Endothelial cell of umbilical vein (primary cell): ENCODE measurements around the gene ENTR1.

ENCODE experiments used
- EZH2 ChIP-seq: IDR thresholded peaks from 2 replicates; pipeline ENCODE4 v1.6.1; 2012; ENCODE audit warnings: borderline replicate concordance, low read depth, mild to moderate bottlenecking, moderate library complexity, low read length, inconsistent platforms; ENCODE audit not compliant: severe bottlenecking
- JUN ChIP-seq: IDR thresholded peaks from 2 replicates; pipeline ENCODE4 v1.6.1; 2011; ENCODE audit warnings: borderline replicate concordance, low read depth; ENCODE audit not compliant: insufficient read length, insufficient read depth
- MAX ChIP-seq: IDR thresholded peaks from 2 replicates; pipeline ENCODE4 v1.6.1; 2011; ENCODE audit not compliant: insufficient read depth, insufficient read length
- MYC ChIP-seq: IDR thresholded peaks from one replicate; pipeline ENCODE4 v1.6.1; 2011; ENCODE audit warnings: mild to moderate bottlenecking, low read depth, low read length
- POLR2A ChIP-seq: IDR thresholded peaks from 2 replicates; pipeline ENCODE4 v1.6.1; 2012; ENCODE audit warnings: low read depth, mild to moderate bottlenecking, control low read depth, low read length
- POLR2AphosphoS5 ChIP-seq: IDR thresholded peaks from 2 replicates; pipeline ENCODE4 v1.6.1; 2012; ENCODE audit warnings: low read depth, mild to moderate bottlenecking, control low read depth, low read length, moderate library complexity; ENCODE audit not compliant: insufficient read depth
- TF ChIP-seq, protein P1 (sequence below), 2 donors: IDR thresholded peaks; 1 replicate in 1 of 2; 2 replicates in 1 of 2; pipeline ENCODE4 v1.5.1; 2011; ENCODE audit warnings: low read length in 2 of 2, mild to moderate bottlenecking in 2 of 2, moderate library complexity in 2 of 2, control low read depth in 1 of 2, inconsistent platforms in 1 of 2, low read depth in 1 of 2; ENCODE audit not compliant: insufficient read depth in 1 of 2; ENCODE audit errors: extremely low read depth in 1 of 2

- TF ChIP-seq POLR2A (no peak), EZH2 (no peak), MAX (no peak), POLR2AphosphoS5 (no peak), MYC (no peak), JUN (no peak)
- TF ChIP-seq, protein P1, sequence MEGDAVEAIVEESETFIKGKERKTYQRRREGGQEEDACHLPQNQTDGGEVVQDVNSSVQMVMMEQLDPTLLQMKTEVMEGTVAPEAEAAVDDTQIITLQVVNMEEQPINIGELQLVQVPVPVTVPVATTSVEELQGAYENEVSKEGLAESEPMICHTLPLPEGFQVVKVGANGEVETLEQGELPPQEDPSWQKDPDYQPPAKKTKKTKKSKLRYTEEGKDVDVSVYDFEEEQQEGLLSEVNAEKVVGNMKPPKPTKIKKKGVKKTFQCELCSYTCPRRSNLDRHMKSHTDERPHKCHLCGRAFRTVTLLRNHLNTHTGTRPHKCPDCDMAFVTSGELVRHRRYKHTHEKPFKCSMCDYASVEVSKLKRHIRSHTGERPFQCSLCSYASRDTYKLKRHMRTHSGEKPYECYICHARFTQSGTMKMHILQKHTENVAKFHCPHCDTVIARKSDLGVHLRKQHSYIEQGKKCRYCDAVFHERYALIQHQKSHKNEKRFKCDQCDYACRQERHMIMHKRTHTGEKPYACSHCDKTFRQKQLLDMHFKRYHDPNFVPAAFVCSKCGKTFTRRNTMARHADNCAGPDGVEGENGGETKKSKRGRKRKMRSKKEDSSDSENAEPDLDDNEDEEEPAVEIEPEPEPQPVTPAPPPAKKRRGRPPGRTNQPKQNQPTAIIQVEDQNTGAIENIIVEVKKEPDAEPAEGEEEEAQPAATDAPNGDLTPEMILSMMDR (IDR thresholded peaks at IDR 0.05; ENCODE audit: extremely low read depth in 1 of 2, insufficient read depth in 1 of 2, low read depth in 1 of 2, low read length in 2 of 2): no peak
Measured at GRCh38 chr9:136430588-136431234, 20.3 kb upstream of the ENTR1 start.
